Gastrocnemius medialis (tissue), 4 donors: ENCODE measurements around the gene GNG14. TPM values are rescaled to one million over a fixed set of nuclear protein-coding genes. Genes with fewer than 3 reads are reported as not detected.
"Not testable (repeated sequence)": the region's sequence is repeated elsewhere in the genome, so short reads cannot be mapped to it uniquely, and the experiment has no call there.

Experiments used
- ATAC-seq, 2 donors: fragments of 150-250 bp; one replicate each; pipeline ENCODE4 v1.9.1; 2016
- DNase-seq, 2 donors: peaks; one replicate each; pipeline ENCODE4 v3.0.0-alpha.2; 2019
- H3K27ac ChIP-seq, 4 donors: fragments of 200-600 bp; sonication (generic); 1 replicate in 1 of 4; 2 replicates in 3 of 4; pipeline ENCODE4 v1.5.1; 2016 to 2018; ENCODE audit warnings: mild to moderate bottlenecking in 2 of 4, moderate library complexity in 1 of 4
- H3K27me3 ChIP-seq, 3 donors: fragments of 200-600 bp; sonication (generic) in 2 of 3; 1 replicate in 1 of 3; 2 replicates in 2 of 3; pipeline versions ENCODE4 v1.5.1 to v1.6.0; 2016 to 2019; ENCODE audit warnings: mild to moderate bottlenecking in 1 of 3, moderate library complexity in 1 of 3
- H3K36me3 ChIP-seq, 2 donors: fragments of 200-600 bp; sonication (generic) in 1 of 2; one replicate each; pipeline ENCODE4 v1.5.1; 2017 to 2018
- H3K4me1 ChIP-seq, 2 donors: fragments of 200-600 bp; sonication (generic) in 1 of 2; one replicate each; pipeline ENCODE4 v1.5.1; 2016 to 2017; ENCODE audit warnings: mild to moderate bottlenecking in 2 of 2
- H3K4me3 ChIP-seq, 4 donors: fragments of 200-600 bp; sonication (generic) in 3 of 4; 1 replicate in 1 of 4; 2 replicates in 3 of 4; pipeline ENCODE4 v1.5.1; 2016 to 2019; ENCODE audit warnings: mild to moderate bottlenecking in 2 of 4
- H3K9me3 ChIP-seq, 3 donors: fragments of 200-600 bp; sonication (generic) in 2 of 3; 1 replicate in 1 of 3; 2 replicates in 2 of 3; pipeline ENCODE4 v1.5.1; 2016 to 2019
- CTCF ChIP-seq, 5 experiments: fragments of 450-650 bp in 3 of 5; fragments of 200-600 bp in 2 of 5; sonication (generic) in 2 of 5; IDR thresholded peaks in 4 of 5; conservative IDR thresholded peaks in 1 of 5; 1 replicate in 4 of 5; 2 replicates in 1 of 5; pipeline ENCODE4 v1.5.1; 2016 to 2019; ENCODE audit warnings: antibody characterized with exemption in 5 of 5, mild to moderate bottlenecking in 3 of 5, moderate library complexity in 3 of 5
- POLR2A ChIP-seq, 2 donors: fragments of 450-650 bp; IDR thresholded peaks; one replicate each; pipeline ENCODE4 v1.6.1; 2017; ENCODE audit warnings: antibody characterized with exemption in 2 of 2, mild to moderate bottlenecking in 2 of 2, moderate library complexity in 2 of 2
- in situ Hi-C, 4 donors: fragments of 200-750 bp; cut with MboI; loops; one replicate each; pipeline versions ENCODE4 v1.15.0 to v1.8.0; 2017; ENCODE audit warnings: low sequenced_read_pairs in 4 of 4
- intact Hi-C: fragments of 100-400 bp; cut with DNase I; formaldehyde crosslinking; loops from one replicate; pipeline ENCODE4 v1.15.1; 2023; ENCODE audit warnings: low total_unique reads
- total RNA-seq, 4 donors: library from RNA; depleted of rRNA; stranded (reverse); fragments of >200 nt; gene quantifications; one replicate each; pipeline versions ENCODE4 v1.1.0 to v1.2.3, GENCODE V29; 2016

GNG14 gene
- total RNA-seq, 4 donors from 2014 or later, result not detected

- TF ChIP-seq CTCF (IDR thresholded peaks at IDR 0.05 in 4 of 5, conservative IDR thresholded peaks at IDR 0.05 in 1 of 5) (no peak), POLR2A (IDR thresholded peaks at IDR 0.05) (no peak)
- no peaks in the 10 kb centered on the region for H3K36me3 ChIP-seq
Observed at GRCh38 chr19:12642506-12642905, 45.3 kb upstream of the GNG14 start.

GRCh38 chr19:12643716-12644115 lies 44.1 kb upstream of the GNG14 start:
- ATAC-seq, H3K9me3 ChIP-seq, H3K27me3 ChIP-seq, intact Hi-C loops, DNase-seq, H3K27ac ChIP-seq, H3K4me3 ChIP-seq, H3K36me3 ChIP-seq, in situ Hi-C loops: not testable (repeated sequence)
- H3K4me1 ChIP-seq, result peaks cover 8 to 11% of the 10 kb centered on the region in 2 donors

More at GRCh38 chr19:12642506-12642905, 45.3 kb upstream of the GNG14 start:
- ATAC-seq (no peak), DNase-seq (no peak)
- no peaks in the 10 kb centered on the region for H3K27me3 ChIP-seq
- no peak overlapping the region for H3K4me3 ChIP-seq
- intact Hi-C loops (no loop called here), in situ Hi-C loops (no loop called here)
- H3K4me1 ChIP-seq, result peaks cover 2 to 5% of the 10 kb centered on the region in 2 donors
- H3K27ac ChIP-seq, result no peak overlapping the region
- H3K9me3 ChIP-seq, result no peaks in the 10 kb centered on the region

- ATAC-seq (no peak), DNase-seq (no peak)
- Histone ChIP-seq H3K36me3 (no peaks in the 10 kb centered on the region), H3K4me3 (no peak overlapping the region), H3K27me3 (no peaks in the 10 kb centered on the region), H3K4me1 (peaks cover 3 to 9% of the 10 kb centered on the region in 2 donors), H3K9me3 (no peaks in the 10 kb centered on the region), H3K27ac (no peak overlapping the region)
- in situ Hi-C loops, result no loop called here
- no peak for TF ChIP-seq POLR2A (IDR thresholded peaks at IDR 0.05)
- TF ChIP-seq CTCF (IDR thresholded peaks at IDR 0.05 in 4 of 5, conservative IDR thresholded peaks at IDR 0.05 in 1 of 5), result no peak
- intact Hi-C loops, result no loop called here
Observed at GRCh38 chr19:12646551-12646950, 41.2 kb upstream of the GNG14 start.

- intact Hi-C loops, result no loop called here
- H3K27me3 ChIP-seq, result no peaks in the 10 kb centered on the region
- in situ Hi-C loops, result no loop called here
- DNase-seq (no peak), ATAC-seq (no peak)
- TF ChIP-seq CTCF (IDR thresholded peaks at IDR 0.05 in 4 of 5, conservative IDR thresholded peaks at IDR 0.05 in 1 of 5), result no peak
- H3K9me3 ChIP-seq, result no peaks in the 10 kb centered on the region
- H3K27ac ChIP-seq, result no peak overlapping the region
- H3K4me1 ChIP-seq, result peaks cover 3 to 9% of the 10 kb centered on the region in 2 donors
- no peak overlapping the region for H3K4me3 ChIP-seq
- no peaks in the 10 kb centered on the region for H3K36me3 ChIP-seq
Observed at GRCh38 chr19:12647047-12647446, 40.8 kb upstream of the GNG14 start.

GRCh38 chr19:12647490-12648071 lies 40.2 kb upstream of the GNG14 start:
- Histone ChIP-seq H3K9me3 (no peaks in the 10 kb centered on the region), H3K4me3 (peak overlapping the region; percentile 27 to 56 (median 48)), H3K4me1 (peaks cover 3 to 9% of the 10 kb centered on the region in 2 donors), H3K27me3 (no peaks in the 10 kb centered on the region), H3K27ac (no peak overlapping the region), H3K36me3 (peaks cover 0 to 3% of the 10 kb centered on the region in 2 donors)
- ATAC-seq (peak; percentile 61 to 86), DNase-seq (peak; percentile 21 to 62)
- in situ Hi-C loops (no loop called here), intact Hi-C loops (no loop called here)
- TF ChIP-seq CTCF (IDR thresholded peaks at IDR 0.05 in 4 of 5, conservative IDR thresholded peaks at IDR 0.05 in 1 of 5) (no peak), POLR2A (IDR thresholded peaks at IDR 0.05) (no peak)
